HepG2 (cell line): Measurements from ENCODE around the gene SDC1. TPM values are rescaled to one million over a fixed set of nuclear protein-coding genes. Genes with fewer than 3 reads are reported as not detected.

Source experiments
- ARID2 ChIP-seq: sonication (generic); formaldehyde crosslinking; IDR thresholded peaks from 2 replicates; pipeline ENCODE4 v1.8.1; 2022; ENCODE audit warnings: mild to moderate bottlenecking, missing genetic modification reagents, borderline replicate concordance
- GLI4 ChIP-seq: sonication (generic); formaldehyde crosslinking; IDR thresholded peaks from 2 replicates; pipeline ENCODE4 v1.5.1; 2020; ENCODE audit warnings: missing genetic modification reagents, mild to moderate bottlenecking, moderate library complexity, borderline replicate concordance
- GZF1 ChIP-seq: sonication (generic); formaldehyde crosslinking; IDR thresholded peaks from 2 replicates; pipeline ENCODE4 v1.5.1; 2020; ENCODE audit warnings: mild to moderate bottlenecking, missing genetic modification reagents
- HOXA9 ChIP-seq: sonication (generic); formaldehyde crosslinking; IDR thresholded peaks from 2 replicates; pipeline ENCODE4 v1.8.1; 2022; ENCODE audit warnings: missing genetic modification reagents, mild to moderate bottlenecking, moderate library complexity, borderline replicate concordance
- KDM4B ChIP-seq: sonication (generic); formaldehyde crosslinking; IDR thresholded peaks from 2 replicates; pipeline ENCODE4 v1.4.0; 2020; ENCODE audit warnings: missing genetic modification reagents
- NFE2L1 ChIP-seq: sonication (generic); formaldehyde crosslinking; IDR thresholded peaks from 2 replicates; pipeline ENCODE4 v1.4.0; 2020; ENCODE audit warnings: missing genetic modification reagents, mild to moderate bottlenecking, borderline replicate concordance
- REL ChIP-seq: sonication (generic); formaldehyde crosslinking; conservative IDR thresholded peaks from 2 replicates; pipeline ENCODE4 v1.8.0; 2022; ENCODE audit warnings: mild to moderate bottlenecking, missing genetic modification reagents, moderate library complexity
- ZEB1 ChIP-seq: IDR thresholded peaks from 2 replicates; pipeline ENCODE4 v1.6.1; 2012; ENCODE audit warnings: mild to moderate bottlenecking, low read depth, inconsistent platforms; ENCODE audit not compliant: insufficient replicate concordance
- ZNF557 ChIP-seq: sonication (generic); formaldehyde crosslinking; IDR thresholded peaks from 2 replicates; pipeline ENCODE4 v1.4.0; 2020; ENCODE audit warnings: missing genetic modification reagents
- ZNF570 ChIP-seq: sonication (generic); formaldehyde crosslinking; IDR thresholded peaks from 2 replicates; pipeline ENCODE4 v1.4.0; 2020; ENCODE audit warnings: mild to moderate bottlenecking, missing genetic modification reagents, borderline replicate concordance
- polyA plus RNA-seq, 8 experiments: library from polyadenylated mRNA; depleted of rRNA in 3 of 8; stranded (reverse) in 7 of 8; unstranded in 1 of 8; fragments of >200 nt; fragmentation: Illumina TruSeq in 4 of 8; extraction: Trizol in 4 of 8; gene quantifications; 2 replicates each; pipeline versions ENCODE4 v1.2.1 to v1.2.3, GENCODE V29; 2011 to 2016; ENCODE audit warnings: low read depth in 4 of 8, missing spikeins in 1 of 8, mixed read lengths in 1 of 8; ENCODE audit not compliant: insufficient read depth in 1 of 8
- total RNA-seq, 5 experiments: library from RNA; depleted of rRNA; stranded (reverse); fragments of >200 nt; fragmentation: Illumina TruSeq; extraction: Trizol; gene quantifications; 2 replicates each; pipeline ENCODE4 v1.2.3, GENCODE V29; 2016; ENCODE audit warnings: low read depth in 1 of 5
- TF ChIP-seq, protein P1 (sequence below): sonication (generic); formaldehyde crosslinking; IDR thresholded peaks from 2 replicates; pipeline ENCODE4 v1.9.0; 2022; ENCODE audit warnings: low read depth, missing genetic modification reagents
- TF ChIP-seq, protein P2 (sequence below): sonication (generic); formaldehyde crosslinking; IDR thresholded peaks from 2 replicates; pipeline ENCODE4 v1.5.1; 2020; ENCODE audit warnings: missing genetic modification reagents, mild to moderate bottlenecking, borderline replicate concordance
- TF ChIP-seq, protein P3 (sequence below): IDR thresholded peaks from 2 replicates; pipeline ENCODE4 v1.6.1; 2016; ENCODE audit warnings: missing genetic modification reagents, missing compliant biosample characterization
- TF ChIP-seq, protein P4 (sequence below): sonication (generic); formaldehyde crosslinking; IDR thresholded peaks from 2 replicates; pipeline ENCODE4 v1.4.0; 2020; ENCODE audit warnings: missing genetic modification reagents
- TF ChIP-seq, protein P5 (sequence below): sonication (generic); formaldehyde crosslinking; IDR thresholded peaks from 2 replicates; pipeline ENCODE4; 2020; ENCODE audit warnings: missing genetic modification reagents, mild to moderate bottlenecking, borderline replicate concordance
- TF ChIP-seq, protein P6 (sequence below), 2 experiments: sonication (generic) in 1 of 2; formaldehyde crosslinking in 1 of 2; IDR thresholded peaks; 2 replicates each; pipeline versions ENCODE4 v1.4.0 to v1.6.1; 2018 to 2020; ENCODE audit warnings: missing genetic modification reagents in 2 of 2, borderline replicate concordance in 1 of 2, low read depth in 1 of 2, mild to moderate bottlenecking in 1 of 2, missing biosample characterization in 1 of 2

The SDC1 gene
- total and polyA plus RNA-seq, 2 of the 13 experiments (the other 11 are each of a cell fraction or from before 2014, with no cell fraction given): 108 to 119 TPM

DNA sequence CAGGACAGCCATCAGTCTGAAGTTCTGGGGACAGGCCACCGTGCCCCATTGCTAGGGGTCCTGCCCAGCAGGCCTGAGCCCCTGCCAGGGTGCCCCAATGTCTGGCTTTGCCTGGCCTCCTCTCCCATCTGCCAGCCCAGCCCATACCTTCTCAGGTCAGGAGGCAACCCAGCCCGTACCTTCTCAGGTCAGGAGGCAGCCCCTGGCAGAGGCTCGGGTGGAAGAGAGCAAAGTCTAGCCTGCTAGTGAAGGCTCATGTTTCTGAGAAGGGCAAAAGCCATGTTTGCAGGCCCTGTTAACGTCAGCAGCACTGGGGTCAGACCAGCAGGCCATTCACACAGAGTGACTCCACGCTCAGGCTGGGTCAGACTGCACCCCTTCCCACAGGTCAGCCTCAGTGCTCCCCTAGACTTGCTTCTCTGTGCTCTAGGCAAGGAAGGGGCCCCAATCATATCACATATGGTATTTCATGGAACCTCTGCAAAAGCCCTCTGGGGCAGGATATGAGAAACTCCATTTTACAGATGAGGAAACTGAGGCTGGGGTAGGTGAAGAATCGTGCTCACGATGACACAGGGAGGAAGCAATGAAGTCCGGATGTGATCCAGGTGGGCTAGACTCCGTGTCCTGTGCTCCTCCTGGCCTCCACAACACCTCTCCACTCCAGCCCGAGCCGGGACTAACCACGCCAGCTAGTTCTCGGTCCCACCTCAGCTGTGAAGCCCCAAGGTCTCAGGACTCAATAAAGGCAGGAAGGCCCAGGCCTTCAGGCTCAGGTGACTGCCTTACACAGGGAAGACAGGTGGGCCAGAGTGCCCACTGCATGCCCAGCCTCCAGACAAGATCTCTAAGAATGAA is 9.5 kb downstream of the SDC1 start (continued):
- TF ChIP-seq ARID2: 0 out of 2 replicates have a peak, but pooled peaks have one; percentile 45
- TF ChIP-seq, protein P1, sequence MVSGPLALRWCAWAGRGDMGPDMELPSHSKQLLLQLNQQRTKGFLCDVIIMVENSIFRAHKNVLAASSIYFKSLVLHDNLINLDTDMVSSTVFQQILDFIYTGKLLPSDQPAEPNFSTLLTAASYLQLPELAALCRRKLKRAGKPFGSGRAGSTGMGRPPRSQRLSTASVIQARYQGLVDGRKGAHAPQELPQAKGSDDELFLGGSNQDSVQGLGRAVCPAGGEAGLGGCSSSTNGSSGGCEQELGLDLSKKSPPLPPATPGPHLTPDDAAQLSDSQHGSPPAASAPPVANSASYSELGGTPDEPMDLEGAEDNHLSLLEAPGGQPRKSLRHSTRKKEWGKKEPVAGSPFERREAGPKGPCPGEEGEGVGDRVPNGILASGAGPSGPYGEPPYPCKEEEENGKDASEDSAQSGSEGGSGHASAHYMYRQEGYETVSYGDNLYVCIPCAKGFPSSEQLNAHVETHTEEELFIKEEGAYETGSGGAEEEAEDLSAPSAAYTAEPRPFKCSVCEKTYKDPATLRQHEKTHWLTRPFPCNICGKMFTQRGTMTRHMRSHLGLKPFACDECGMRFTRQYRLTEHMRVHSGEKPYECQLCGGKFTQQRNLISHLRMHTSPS: peak; percentile 98
- TF ChIP-seq, protein P2, sequence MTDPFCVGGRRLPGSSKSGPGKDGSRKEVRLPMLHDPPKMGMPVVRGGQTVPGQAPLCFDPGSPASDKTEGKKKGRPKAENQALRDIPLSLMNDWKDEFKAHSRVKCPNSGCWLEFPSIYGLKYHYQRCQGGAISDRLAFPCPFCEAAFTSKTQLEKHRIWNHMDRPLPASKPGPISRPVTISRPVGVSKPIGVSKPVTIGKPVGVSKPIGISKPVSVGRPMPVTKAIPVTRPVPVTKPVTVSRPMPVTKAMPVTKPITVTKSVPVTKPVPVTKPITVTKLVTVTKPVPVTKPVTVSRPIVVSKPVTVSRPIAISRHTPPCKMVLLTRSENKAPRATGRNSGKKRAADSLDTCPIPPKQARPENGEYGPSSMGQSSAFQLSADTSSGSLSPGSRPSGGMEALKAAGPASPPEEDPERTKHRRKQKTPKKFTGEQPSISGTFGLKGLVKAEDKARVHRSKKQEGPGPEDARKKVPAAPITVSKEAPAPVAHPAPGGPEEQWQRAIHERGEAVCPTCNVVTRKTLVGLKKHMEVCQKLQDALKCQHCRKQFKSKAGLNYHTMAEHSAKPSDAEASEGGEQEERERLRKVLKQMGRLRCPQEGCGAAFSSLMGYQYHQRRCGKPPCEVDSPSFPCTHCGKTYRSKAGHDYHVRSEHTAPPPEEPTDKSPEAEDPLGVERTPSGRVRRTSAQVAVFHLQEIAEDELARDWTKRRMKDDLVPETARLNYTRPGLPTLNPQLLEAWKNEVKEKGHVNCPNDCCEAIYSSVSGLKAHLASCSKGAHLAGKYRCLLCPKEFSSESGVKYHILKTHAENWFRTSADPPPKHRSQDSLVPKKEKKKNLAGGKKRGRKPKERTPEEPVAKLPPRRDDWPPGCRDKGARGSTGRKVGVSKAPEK (CRISPR knock-in tag): peak; percentile 81; the same call in 1 of the 2 replicates
- TF ChIP-seq GZF1 (CRISPR knock-in tag): peak; percentile 66; the same call in 1 of the 2 replicates
- no peak for TF ChIP-seq NFE2L1 (CRISPR knock-in tag)
- 0 out of 2 replicates have a peak, but pooled peaks have one; percentile 61 for TF ChIP-seq ZNF557 (CRISPR knock-in tag)
- no peak for TF ChIP-seq KDM4B
- TF ChIP-seq ZNF570 (CRISPR knock-in tag): no peak
- TF ChIP-seq, protein P3, sequence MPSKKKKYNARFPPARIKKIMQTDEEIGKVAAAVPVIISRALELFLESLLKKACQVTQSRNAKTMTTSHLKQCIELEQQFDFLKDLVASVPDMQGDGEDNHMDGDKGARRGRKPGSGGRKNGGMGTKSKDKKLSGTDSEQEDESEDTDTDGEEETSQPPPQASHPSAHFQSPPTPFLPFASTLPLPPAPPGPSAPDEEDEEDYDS (CRISPR knock-in tag): peak; percentile 70
- TF ChIP-seq, protein P4, sequence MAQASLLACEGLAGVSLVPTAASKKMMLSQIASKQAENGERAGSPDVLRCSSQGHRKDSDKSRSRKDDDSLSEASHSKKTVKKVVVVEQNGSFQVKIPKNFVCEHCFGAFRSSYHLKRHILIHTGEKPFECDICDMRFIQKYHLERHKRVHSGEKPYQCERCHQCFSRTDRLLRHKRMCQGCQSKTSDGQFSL: no peak
- TF ChIP-seq, protein P5, sequence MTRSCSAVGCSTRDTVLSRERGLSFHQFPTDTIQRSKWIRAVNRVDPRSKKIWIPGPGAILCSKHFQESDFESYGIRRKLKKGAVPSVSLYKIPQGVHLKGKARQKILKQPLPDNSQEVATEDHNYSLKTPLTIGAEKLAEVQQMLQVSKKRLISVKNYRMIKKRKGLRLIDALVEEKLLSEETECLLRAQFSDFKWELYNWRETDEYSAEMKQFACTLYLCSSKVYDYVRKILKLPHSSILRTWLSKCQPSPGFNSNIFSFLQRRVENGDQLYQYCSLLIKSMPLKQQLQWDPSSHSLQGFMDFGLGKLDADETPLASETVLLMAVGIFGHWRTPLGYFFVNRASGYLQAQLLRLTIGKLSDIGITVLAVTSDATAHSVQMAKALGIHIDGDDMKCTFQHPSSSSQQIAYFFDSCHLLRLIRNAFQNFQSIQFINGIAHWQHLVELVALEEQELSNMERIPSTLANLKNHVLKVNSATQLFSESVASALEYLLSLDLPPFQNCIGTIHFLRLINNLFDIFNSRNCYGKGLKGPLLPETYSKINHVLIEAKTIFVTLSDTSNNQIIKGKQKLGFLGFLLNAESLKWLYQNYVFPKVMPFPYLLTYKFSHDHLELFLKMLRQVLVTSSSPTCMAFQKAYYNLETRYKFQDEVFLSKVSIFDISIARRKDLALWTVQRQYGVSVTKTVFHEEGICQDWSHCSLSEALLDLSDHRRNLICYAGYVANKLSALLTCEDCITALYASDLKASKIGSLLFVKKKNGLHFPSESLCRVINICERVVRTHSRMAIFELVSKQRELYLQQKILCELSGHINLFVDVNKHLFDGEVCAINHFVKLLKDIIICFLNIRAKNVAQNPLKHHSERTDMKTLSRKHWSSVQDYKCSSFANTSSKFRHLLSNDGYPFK (CRISPR knock-in tag): no peak; the same call in 1 of the 2 replicates
- no peak for TF ChIP-seq REL (CRISPR knock-in tag)
- no peak for TF ChIP-seq GLI4 (CRISPR knock-in tag)
- TF ChIP-seq, protein P6, sequence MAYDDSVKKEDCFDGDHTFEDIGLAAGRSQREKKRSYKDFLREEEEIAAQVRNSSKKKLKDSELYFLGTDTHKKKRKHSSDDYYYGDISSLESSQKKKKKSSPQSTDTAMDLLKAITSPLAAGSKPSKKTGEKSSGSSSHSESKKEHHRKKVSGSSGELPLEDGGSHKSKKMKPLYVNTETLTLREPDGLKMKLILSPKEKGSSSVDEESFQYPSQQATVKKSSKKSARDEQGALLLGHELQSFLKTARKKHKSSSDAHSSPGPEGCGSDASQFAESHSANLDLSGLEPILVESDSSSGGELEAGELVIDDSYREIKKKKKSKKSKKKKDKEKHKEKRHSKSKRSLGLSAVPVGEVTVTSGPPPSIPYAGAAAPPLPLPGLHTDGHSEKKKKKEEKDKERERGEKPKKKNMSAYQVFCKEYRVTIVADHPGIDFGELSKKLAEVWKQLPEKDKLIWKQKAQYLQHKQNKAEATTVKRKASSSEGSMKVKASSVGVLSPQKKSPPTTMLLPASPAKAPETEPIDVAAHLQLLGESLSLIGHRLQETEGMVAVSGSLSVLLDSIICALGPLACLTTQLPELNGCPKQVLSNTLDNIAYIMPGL (CRISPR knock-in tag; IDR thresholded peaks at IDR 0.05; ENCODE audit: borderline replicate concordance in 1 of 2, low read depth in 1 of 2): peak in 1 of 2 experiments; percentile 71; a peak in 2 of 4 replicates
- TF ChIP-seq ZEB1: peak; percentile 12
- no peak for TF ChIP-seq HOXA9 (CRISPR knock-in tag)
